HCT116 (cell line): ENCODE results near the gene ST6GALNAC4. TPM values are rescaled to one million over a fixed set of nuclear protein-coding genes. Genes with fewer than 3 reads are reported as not detected.

Source experiments
- ATAC-seq: fragments of 200-7000 bp; cut with Tn5 transposase; 2 replicates; pipeline ENCODE4 v1.9.1; 2020; ENCODE audit warnings: mild to moderate bottlenecking, moderate library complexity
- BruUV-seq: library from RNA; stranded (reverse); fragments of 400-500 nt; replicated peaks from 2 replicates; lab custom pipeline; 2021; lab: Mats Ljungman, UMichigan
- CTCF ChIA-PET: fragments of 300-600 bp; sonication (Branson Sonifier 250); formaldehyde crosslinking; loops from one replicate; lab custom pipeline; 2021; ENCODE audit warnings: antibody characterized with exemption; lab: Charles Lee
- POLR2A ChIA-PET: fragments of 300-600, 350-600 bp; sonication (Branson Sonifier 250); formaldehyde crosslinking; loops from one replicate; lab custom pipeline; 2021; ENCODE audit warnings: antibody characterized with exemption; lab: Charles Lee
- RAD21 ChIA-PET, 2 experiments: fragments of 300-600 bp; sonication (Branson Sonifier 250); formaldehyde crosslinking; loops; one replicate each; lab custom pipeline; 2023; ENCODE audit warnings: low total read pairs in 2 of 2; ENCODE audit not compliant: uncharacterized antibody in 2 of 2, unreplicated experiment in 2 of 2, low non-redundant PET in 1 of 2; lab: Charles Lee
- DNase-seq: peaks from one replicate; pipeline ENCODE4 v3.0.0-alpha.2; 2010; ENCODE audit warnings: low read depth, low spot score
- H2AFZ ChIP-seq: fragments of 200-600 bp; shearing (Covaris generic), sonication (generic); 2 replicates; pipeline ENCODE4 v1.6.1; 2017; ENCODE audit warnings: low read depth, mixed run types, mixed read lengths, antibody characterized with exemption, low read length; ENCODE audit not compliant: poor library complexity, severe bottlenecking
- H3K27ac ChIP-seq: 2 replicates; pipeline ENCODE4 v1.5.1; 2012; ENCODE audit warnings: low read depth, low read length
- H3K27me3 ChIP-seq: fragments of 200-600 bp; sonication (generic); 2 replicates; pipeline ENCODE4 v1.6.1; 2016; ENCODE audit warnings: mixed run types, low read length, mixed read lengths; ENCODE audit not compliant: insufficient read depth
- H3K36me3 ChIP-seq, 2 experiments: fragments of 200-500 bp in 1 of 2; fragments of 200-600 bp in 1 of 2; sonication (Bioruptor generic) in 1 of 2; sonication (generic) in 1 of 2; 2 replicates each; pipeline versions ENCODE4 v1.5.1 to v1.6.1; 2014 to 2016; ENCODE audit warnings: low read length in 2 of 2, inconsistent platforms in 1 of 2, mixed read lengths in 1 of 2, mixed run types in 1 of 2; ENCODE audit not compliant: insufficient read depth in 2 of 2, control insufficient read depth in 1 of 2
- H3K4me1 ChIP-seq, 2 experiments: fragments of 200-600 bp in 1 of 2; sonication (generic) in 1 of 2; 2 replicates each; pipeline versions ENCODE4 v1.5.1 to v1.6.1; 2012 to 2017; ENCODE audit warnings: low read length in 2 of 2, inconsistent platforms in 1 of 2, mild to moderate bottlenecking in 1 of 2, mixed read lengths in 1 of 2, mixed run types in 1 of 2, moderate library complexity in 1 of 2; ENCODE audit not compliant: insufficient read depth in 2 of 2, control insufficient read depth in 1 of 2
- H3K4me2 ChIP-seq: fragments of 200-600 bp; sonication (generic); 2 replicates; pipeline ENCODE4 v1.6.1; 2017; ENCODE audit warnings: mixed run types, low read length, mixed read lengths
- H3K4me3 ChIP-seq, 2 experiments: fragments of 200-600 bp in 1 of 2; sonication (generic) in 1 of 2; replicated peaks in 1 of 2; 2 replicates each; pipeline ENCODE4 v1.5.1; 2011 to 2016; ENCODE audit warnings: low read length in 2 of 2, control low read depth in 1 of 2, low read depth in 1 of 2, mild to moderate bottlenecking in 1 of 2, mixed read lengths in 1 of 2, mixed run types in 1 of 2
- H3K79me2 ChIP-seq: fragments of 200-600 bp; sonication (generic); 2 replicates; pipeline ENCODE4 v1.6.1; 2017; ENCODE audit warnings: mild to moderate bottlenecking, mixed run types, low read length, moderate library complexity, mixed read lengths; ENCODE audit not compliant: insufficient read depth
- H3K9ac ChIP-seq: fragments of 200-600 bp; sonication (generic); 2 replicates; pipeline ENCODE4 v1.6.1; 2016; ENCODE audit warnings: low read length, mixed read lengths
- H3K9me2 ChIP-seq: fragments of 200-600 bp; sonication (generic), shearing (Covaris generic); 2 replicates; pipeline ENCODE4 v1.6.1; 2017; ENCODE audit warnings: mixed run types, mild to moderate bottlenecking, moderate library complexity; ENCODE audit not compliant: insufficient read depth
- H3K9me3 ChIP-seq, 2 experiments: fragments of 200-500 bp in 1 of 2; fragments of 200-600 bp in 1 of 2; sonication (Bioruptor generic) in 1 of 2; sonication (generic) in 1 of 2; 2 replicates each; pipeline ENCODE4 v1.6.1; 2014 to 2017; ENCODE audit warnings: low read length in 2 of 2, mixed read lengths in 2 of 2, inconsistent platforms in 1 of 2, low read depth in 1 of 2, mild to moderate bottlenecking in 1 of 2, mixed run types in 1 of 2, moderate library complexity in 1 of 2; ENCODE audit not compliant: control insufficient read depth in 1 of 2, insufficient read depth in 1 of 2
- H4K20me1 ChIP-seq: fragments of 200-600 bp; sonication (generic), shearing (Covaris generic); 2 replicates; pipeline ENCODE4 v1.6.1; 2017; ENCODE audit warnings: mixed run types, mild to moderate bottlenecking, moderate library complexity; ENCODE audit not compliant: insufficient read depth
- ATF3 ChIP-seq: IDR thresholded peaks from 2 replicates; pipeline ENCODE4 v1.6.1; 2012
- JUND ChIP-seq: IDR thresholded peaks from 2 replicates; pipeline ENCODE4 v1.6.1; 2012
- POLR2A ChIP-seq: IDR thresholded peaks from 2 replicates; pipeline ENCODE4 v1.7.0; 2011; ENCODE audit warnings: borderline replicate concordance; ENCODE audit not compliant: insufficient read depth, insufficient read length; ENCODE audit errors: extremely low read depth
- RAD21 ChIP-seq: IDR thresholded peaks from 2 replicates; pipeline ENCODE4 v1.6.1; 2012; ENCODE audit warnings: low read depth, mild to moderate bottlenecking
- REST ChIP-seq: IDR thresholded peaks from 2 replicates; pipeline ENCODE4 v1.6.1; 2012; ENCODE audit warnings: low read depth
- SIN3A ChIP-seq: IDR thresholded peaks from 2 replicates; pipeline ENCODE4 v1.6.1; 2012; ENCODE audit warnings: low read depth
- YY1 ChIP-seq: IDR thresholded peaks from 2 replicates; pipeline ENCODE4 v1.6.1; 2011; ENCODE audit warnings: low read length, low read depth, moderate library complexity, mild to moderate bottlenecking; ENCODE audit not compliant: insufficient replicate concordance; ENCODE audit errors: extremely low read depth
- ZBTB33 ChIP-seq: IDR thresholded peaks from 2 replicates; pipeline ENCODE4 v1.6.1; 2011; ENCODE audit warnings: mild to moderate bottlenecking, low read length, moderate library complexity; ENCODE audit not compliant: insufficient replicate concordance; ENCODE audit errors: extremely low read depth
- intact Hi-C: fragments of 100-400 bp; cut with micrococcal nuclease; formaldehyde crosslinking; loops from 2 replicates; pipeline ENCODE4 v1.10.0; 2022
- total RNA-seq: library from RNA; stranded (reverse); gene quantifications from one replicate; pipeline ENCODE4 v1.2.1, GENCODE V29; 2021; ENCODE audit not compliant: unreplicated experiment

ST6GALNAC4 gene
- total RNA-seq, 1 experiment from 2014 or later, result 49.4 TPM

GRCh38 chr9:127866535-127866934 is 50.3 kb downstream of the ST6GALNAC4 start:
- Histone ChIP-seq H3K9ac (no peak overlapping the region), H3K9me2 (no peaks in the 10 kb centered on the region), H3K79me2 (no peaks in the 10 kb centered on the region), H3K4me3 (no peak overlapping the region), H3K9me3 (no peaks in the 10 kb centered on the region), H2AFZ (no peak overlapping the region), H3K27me3 (no peaks in the 10 kb centered on the region), H3K27ac (no peak overlapping the region), H3K36me3 (no peaks in the 10 kb centered on the region), H4K20me1 (no peaks in the 10 kb centered on the region), H3K4me1 (peaks cover 3 to 10% of the 10 kb centered on the region in 2 experiments; a peak in 3 of 4 replicates), H3K4me2 (no peak overlapping the region)
- ChIA-PET RAD21 (no interaction called here), POLR2A (no interaction called here), CTCF (interaction anchor here (0.9 kb wide), 1 partner anchor 132 kb away, joined by 3 read pairs; the partner anchor contains the start of gene TOR2A)
- intact Hi-C loops, result no loop called here
- BruUV-seq, result no TSS peak
- ATAC-seq, result no peak
- TF ChIP-seq SIN3A (no peak), ATF3 (no peak), ZBTB33 (no peak), JUND (no peak), REST (no peak), POLR2A (no peak), RAD21 (no peak), YY1 (no peak)
- DNase-seq, result no peak
